PC-9 (cell line): Measurements from ENCODE around the gene OSCP1. TPM values are rescaled to one million over a fixed set of nuclear protein-coding genes. Genes with fewer than 3 reads are reported as not detected.

Source experiments
- BruUV-seq: library from RNA; stranded (reverse); fragments of 400-500 nt; replicated peaks from 2 replicates; lab custom pipeline; 2021; lab: Mats Ljungman, UMichigan
- CTCF ChIA-PET: fragments of 300-600 bp; sonication (Branson Sonifier 250); formaldehyde crosslinking; loops from one replicate; lab custom pipeline; 2022; ENCODE audit warnings: antibody characterized with exemption; lab: Charles Lee
- POLR2A ChIA-PET: fragments of 300-600 bp; sonication (Branson Sonifier 250); formaldehyde crosslinking; loops from one replicate; lab custom pipeline; 2022; ENCODE audit warnings: antibody characterized with exemption; ENCODE audit not compliant: unreplicated experiment; lab: Charles Lee
- DNase-seq, 2 experiments: peaks; one replicate each; pipeline versions ENCODE4 v3.0.0 to v3.0.0-alpha.2; 2015 to 2022; ENCODE audit warnings: mixed read lengths in 1 of 2
- H2AFZ ChIP-seq: fragments of 200-600 bp; sonication (generic); 2 replicates; pipeline ENCODE4 v1.8.1; 2017; ENCODE audit warnings: antibody characterized with exemption
- H3F3A ChIP-seq: fragments of 200-600 bp; sonication (generic); 2 replicates; pipeline ENCODE4 v1.8.1; 2017; ENCODE audit warnings: antibody characterized with exemption, mild to moderate bottlenecking, low read depth; ENCODE audit not compliant: insufficient read depth
- H3K27ac ChIP-seq: fragments of 200-600 bp; sonication (generic); 2 replicates; pipeline ENCODE4 v1.6.1; 2016; ENCODE audit warnings: mixed run types
- H3K27me3 ChIP-seq: fragments of 200-600 bp; sonication (generic); 2 replicates; pipeline ENCODE4 v1.6.1; 2016; ENCODE audit warnings: low read depth, mixed run types; ENCODE audit not compliant: insufficient read depth
- H3K36me3 ChIP-seq: fragments of 200-600 bp; sonication (generic); 2 replicates; pipeline ENCODE4 v1.6.1; 2016; ENCODE audit warnings: low read depth, mixed run types
- H3K4me1 ChIP-seq: fragments of 200-600 bp; sonication (generic); replicated peaks from 2 replicates; pipeline ENCODE4 v1.6.1; 2016; ENCODE audit warnings: mixed run types; ENCODE audit not compliant: insufficient read depth
- H3K4me2 ChIP-seq: fragments of 200-600 bp; sonication (generic); 2 replicates; pipeline ENCODE4 v1.6.1; 2017; ENCODE audit warnings: mixed run types
- H3K4me3 ChIP-seq: fragments of 200-600 bp; sonication (generic); 2 replicates; pipeline ENCODE4 v1.6.1; 2016; ENCODE audit warnings: mixed run types
- H3K79me2 ChIP-seq: fragments of 200-600 bp; sonication (generic); 2 replicates; pipeline ENCODE4 v1.6.1; 2017; ENCODE audit warnings: low read depth, mixed run types
- H3K9me2 ChIP-seq: fragments of 200-600 bp; sonication (generic); 2 replicates; pipeline ENCODE4 v1.8.1; 2017; ENCODE audit warnings: mild to moderate bottlenecking; ENCODE audit not compliant: insufficient read depth
- H3K9me3 ChIP-seq: fragments of 200-600 bp; sonication (generic); 2 replicates; pipeline ENCODE4 v1.8.1; 2016; ENCODE audit warnings: low read depth; ENCODE audit not compliant: insufficient read depth
- H4K20me1 ChIP-seq: fragments of 200-600 bp; sonication (generic); 2 replicates; pipeline ENCODE4 v1.8.1; 2017; ENCODE audit not compliant: insufficient read depth
- EZH2 ChIP-seq: fragments of 200-600 bp; sonication (generic); IDR thresholded peaks from 2 replicates; pipeline ENCODE4 v1.8.0; 2017; ENCODE audit warnings: antibody characterized with exemption, low read depth
- intact Hi-C: fragments of 100-400 bp; cut with micrococcal nuclease; formaldehyde crosslinking; loops from one replicate; pipeline ENCODE4 v1.10.0; 2022; ENCODE audit not compliant: unreplicated experiment
- total RNA-seq: library from RNA; stranded (reverse); gene quantifications from 2 replicates; pipeline ENCODE4 v1.2.3, GENCODE V29; 2021
- TF ChIP-seq, protein P1 (sequence below): fragments of 200-600 bp; sonication (generic); conservative IDR thresholded peaks from 2 replicates; pipeline ENCODE4 v1.6.1; 2017; ENCODE audit warnings: mixed run types, antibody characterized with exemption, mild to moderate bottlenecking, moderate library complexity

OSCP1 gene
- total RNA-seq, 1 experiment from 2014 or later = 25.7 TPM

DNA sequence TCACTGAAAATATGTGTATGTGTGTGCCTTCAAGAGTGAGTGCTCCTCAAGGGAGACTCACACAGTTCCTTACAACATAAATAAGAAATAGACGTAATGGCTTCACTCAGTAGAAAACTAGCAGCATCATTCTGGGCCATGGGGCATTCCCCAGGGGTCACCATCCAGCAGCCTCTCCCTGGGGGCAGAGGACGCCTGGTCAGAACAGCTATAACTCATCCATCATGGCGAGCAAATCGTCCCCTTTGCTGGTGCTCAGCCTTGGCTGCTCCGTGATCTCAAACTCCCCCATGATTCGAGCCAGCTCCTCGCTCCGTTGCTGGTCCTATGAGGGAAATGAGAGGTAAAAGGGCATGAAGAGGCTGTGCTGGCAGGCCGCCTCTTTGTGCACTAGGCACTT lies 32.3 kb downstream of the OSCP1 start:
- H3K36me3 ChIP-seq = no peaks in the 10 kb centered on the region
- H3K4me3 ChIP-seq = no peak overlapping the region
- H3K4me2 ChIP-seq = no peak overlapping the region
- H4K20me1 ChIP-seq = no peaks in the 10 kb centered on the region
- BruUV-seq = no TSS peak
- intact Hi-C loops = no loop called here
- no peak overlapping the region for H3K27ac ChIP-seq
- no peaks in the 10 kb centered on the region for H3K79me2 ChIP-seq
- no peak overlapping the region for H2AFZ ChIP-seq
- ChIA-PET POLR2A (no interaction called here), CTCF (interaction anchor here (0.5 to 0.7 kb wide), 3 partner anchors 24 to 275 kb away, joined by 5 to 11 read pairs (median 6); no protein-coding TSS in a partner anchor)
- no peaks in the 10 kb centered on the region for H3K27me3 ChIP-seq
- no peak for DNase-seq
- no peaks in the 10 kb centered on the region for H3K9me2 ChIP-seq
- H3K4me1 ChIP-seq = peaks cover 18% of the 10 kb centered on the region
- H3F3A ChIP-seq = peaks cover 15% of the 10 kb centered on the region
- TF ChIP-seq, protein P1, sequence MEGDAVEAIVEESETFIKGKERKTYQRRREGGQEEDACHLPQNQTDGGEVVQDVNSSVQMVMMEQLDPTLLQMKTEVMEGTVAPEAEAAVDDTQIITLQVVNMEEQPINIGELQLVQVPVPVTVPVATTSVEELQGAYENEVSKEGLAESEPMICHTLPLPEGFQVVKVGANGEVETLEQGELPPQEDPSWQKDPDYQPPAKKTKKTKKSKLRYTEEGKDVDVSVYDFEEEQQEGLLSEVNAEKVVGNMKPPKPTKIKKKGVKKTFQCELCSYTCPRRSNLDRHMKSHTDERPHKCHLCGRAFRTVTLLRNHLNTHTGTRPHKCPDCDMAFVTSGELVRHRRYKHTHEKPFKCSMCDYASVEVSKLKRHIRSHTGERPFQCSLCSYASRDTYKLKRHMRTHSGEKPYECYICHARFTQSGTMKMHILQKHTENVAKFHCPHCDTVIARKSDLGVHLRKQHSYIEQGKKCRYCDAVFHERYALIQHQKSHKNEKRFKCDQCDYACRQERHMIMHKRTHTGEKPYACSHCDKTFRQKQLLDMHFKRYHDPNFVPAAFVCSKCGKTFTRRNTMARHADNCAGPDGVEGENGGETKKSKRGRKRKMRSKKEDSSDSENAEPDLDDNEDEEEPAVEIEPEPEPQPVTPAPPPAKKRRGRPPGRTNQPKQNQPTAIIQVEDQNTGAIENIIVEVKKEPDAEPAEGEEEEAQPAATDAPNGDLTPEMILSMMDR = no peak
- no peak for TF ChIP-seq EZH2
- no peaks in the 10 kb centered on the region for H3K9me3 ChIP-seq

DNA sequence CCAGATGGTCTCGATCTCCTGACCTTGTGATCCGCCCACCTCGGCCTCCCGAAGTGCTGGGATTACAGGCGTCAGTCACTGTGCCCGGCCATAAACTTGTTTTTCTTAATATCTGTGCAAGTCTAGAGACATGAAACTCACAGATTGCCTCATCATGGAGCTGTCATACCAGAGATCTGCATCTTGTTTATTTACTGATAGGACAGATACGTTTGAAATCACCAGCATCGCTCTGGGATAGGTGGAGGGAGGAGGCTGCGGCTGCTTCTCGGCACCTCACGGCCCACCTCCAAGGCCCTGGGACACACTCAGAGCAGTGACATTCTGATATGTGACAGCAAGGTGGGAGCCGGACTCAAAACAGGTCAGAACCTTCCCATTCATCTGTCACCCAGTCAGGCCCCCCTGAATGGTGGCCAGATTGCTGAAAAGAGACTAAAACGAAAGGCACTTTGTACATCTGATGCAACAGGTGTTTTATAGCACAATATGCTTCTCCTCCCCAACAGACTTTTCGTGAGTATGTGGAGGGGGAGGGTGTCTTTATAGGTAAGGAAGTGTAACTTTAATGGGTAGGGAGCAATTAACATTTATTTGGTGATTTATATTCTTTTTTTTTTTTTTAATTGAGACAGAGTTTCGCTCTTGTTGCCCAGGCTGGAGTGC lies 34.5 kb downstream of the OSCP1 start:
- Histone ChIP-seq H3K9me2 (no peaks in the 10 kb centered on the region), H3K79me2 (no peaks in the 10 kb centered on the region), H3K4me1 (peaks cover 21% of the 10 kb centered on the region), H3K27me3 (no peaks in the 10 kb centered on the region), H3K27ac (no peak overlapping the region), H3K4me3 (no peak overlapping the region), H3F3A (peaks cover 9% of the 10 kb centered on the region; the same call in 1 of the 2 replicates), H2AFZ (no peak overlapping the region), H3K9me3 (no peaks in the 10 kb centered on the region), H4K20me1 (no peaks in the 10 kb centered on the region), H3K36me3 (no peaks in the 10 kb centered on the region), H3K4me2 (no peak overlapping the region)
- TF ChIP-seq, protein P1 = no peak
- TF ChIP-seq EZH2 = no peak
- CTCF ChIA-PET = interaction anchor here (1.6 kb wide), 1 partner anchor 73 kb away, joined by 5 read pairs; no protein-coding TSS in a partner anchor
- intact Hi-C loops = no loop called here
- BruUV-seq = no TSS peak
- no peak for DNase-seq
- POLR2A ChIA-PET = no interaction called here

DNA sequence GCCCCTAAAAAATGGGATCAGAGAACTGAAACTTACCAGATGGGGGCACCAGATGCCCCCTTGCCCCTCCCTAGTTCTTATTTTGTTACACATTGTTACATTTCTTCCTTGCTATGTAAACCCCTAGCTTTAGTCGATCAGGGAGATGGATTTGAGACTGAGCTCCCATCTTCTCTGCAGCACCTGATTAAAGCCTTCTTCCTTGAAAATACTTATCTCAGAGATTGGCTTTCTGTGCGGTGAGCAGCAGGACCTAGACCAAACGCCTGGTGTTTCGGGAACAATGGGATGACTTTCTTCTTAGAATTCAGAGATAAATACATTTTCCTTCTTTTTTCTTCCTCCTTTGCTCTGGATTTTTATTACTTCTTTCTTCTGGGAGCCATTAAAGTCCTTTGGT lies 35.9 kb downstream of the OSCP1 start:
- H4K20me1 ChIP-seq = no peaks in the 10 kb centered on the region
- TF ChIP-seq EZH2 = no peak
- TF ChIP-seq, protein P1 = no peak
- no peaks in the 10 kb centered on the region for H3K36me3 ChIP-seq
- ChIA-PET CTCF (no interaction called here), POLR2A (no interaction called here)
- H3K4me3 ChIP-seq = no peak overlapping the region
- no peak for DNase-seq
- peaks cover 11% of the 10 kb centered on the region; the same call in 1 of the 2 replicates for H3F3A ChIP-seq
- intact Hi-C loops = no loop called here
- H3K4me1 ChIP-seq = peaks cover 17% of the 10 kb centered on the region
- no peaks in the 10 kb centered on the region for H3K9me2 ChIP-seq
- no peaks in the 10 kb centered on the region for H3K79me2 ChIP-seq
- H3K27me3 ChIP-seq = no peaks in the 10 kb centered on the region
- no peak overlapping the region for H2AFZ ChIP-seq
- no peak overlapping the region for H3K27ac ChIP-seq
- H3K9me3 ChIP-seq = no peaks in the 10 kb centered on the region
- BruUV-seq = no TSS peak
- H3K4me2 ChIP-seq = no peak overlapping the region
